H9 (cell line): Measurements from ENCODE around the gene TTC19. TPM values are rescaled to one million over a fixed set of nuclear protein-coding genes. Genes with fewer than 3 reads are reported as not detected.

Experiments used
- DNase-seq: peaks from one replicate; pipeline ENCODE4 v3.0.0-alpha.2; 2017
- H2AFZ ChIP-seq: one replicate; pipeline ENCODE4 v1.6.1; 2013; ENCODE audit warnings: mild to moderate bottlenecking, low read length, control low read depth, moderate library complexity
- H2AK5ac ChIP-seq: 2 replicates; pipeline ENCODE4 v1.6.1; 2013; ENCODE audit warnings: low read length, control low read depth, mixed read lengths; ENCODE audit not compliant: insufficient read length
- H2BK120ac ChIP-seq: one replicate; pipeline ENCODE4 v1.6.1; 2013; ENCODE audit warnings: low read depth, mild to moderate bottlenecking, low read length, control low read depth, inconsistent platforms; ENCODE audit not compliant: poor library complexity, severe bottlenecking
- H2BK12ac ChIP-seq: 2 replicates; pipeline ENCODE4 v1.6.1; 2013; ENCODE audit warnings: low read length, control low read depth, mixed read lengths, low read depth; ENCODE audit not compliant: insufficient read length
- H2BK15ac ChIP-seq: 2 replicates; pipeline ENCODE4 v1.6.1; 2013; ENCODE audit warnings: low read depth, low read length, control low read depth
- H2BK20ac ChIP-seq: one replicate; pipeline ENCODE4 v1.6.1; 2013; ENCODE audit warnings: low read depth, mild to moderate bottlenecking, low read length, control low read depth, inconsistent platforms; ENCODE audit not compliant: poor library complexity, severe bottlenecking
- H2BK5ac ChIP-seq: 2 replicates; pipeline ENCODE4 v1.6.1; 2013; ENCODE audit warnings: low read length, control low read depth, mixed read lengths; ENCODE audit not compliant: insufficient read length
- H3K14ac ChIP-seq: 2 replicates; pipeline ENCODE4 v1.6.1; 2013; ENCODE audit warnings: low read length, control low read depth; ENCODE audit not compliant: insufficient read depth
- H3K18ac ChIP-seq: 2 replicates; pipeline ENCODE4 v1.6.1; 2013; ENCODE audit warnings: low read depth, mild to moderate bottlenecking, mixed read lengths, low read length, control low read depth; ENCODE audit not compliant: insufficient read length
- H3K23ac ChIP-seq: 2 replicates; pipeline ENCODE4 v1.6.1; 2013; ENCODE audit warnings: low read length, control low read depth, mixed read lengths, low read depth; ENCODE audit not compliant: insufficient read length
- H3K23me2 ChIP-seq: 2 replicates; pipeline ENCODE4 v1.6.1; 2013; ENCODE audit warnings: low read depth, mild to moderate bottlenecking, mixed read lengths, low read length, control low read depth; ENCODE audit not compliant: insufficient read length, poor library complexity, severe bottlenecking
- H3K27ac ChIP-seq: 2 replicates; pipeline ENCODE4 v1.5.1; 2013; ENCODE audit warnings: low read length, control low read depth, mixed read lengths, low read depth; ENCODE audit not compliant: insufficient read length
- H3K27me3 ChIP-seq: 2 replicates; pipeline ENCODE4 v1.6.1; 2013; ENCODE audit warnings: low read length, control low read depth, inconsistent platforms; ENCODE audit not compliant: insufficient read depth
- H3K4ac ChIP-seq: 2 replicates; pipeline ENCODE4 v1.6.1; 2013; ENCODE audit warnings: low read depth, mild to moderate bottlenecking, control low read depth, inconsistent platforms, low read length, moderate library complexity
- H3K4me1 ChIP-seq: 2 replicates; pipeline ENCODE4 v1.6.1; 2013; ENCODE audit warnings: low read length, control low read depth, inconsistent platforms; ENCODE audit not compliant: insufficient read depth
- H3K4me2 ChIP-seq: 2 replicates; pipeline ENCODE4 v1.6.1; 2013; ENCODE audit warnings: low read length, control low read depth, mixed read lengths; ENCODE audit not compliant: insufficient read length, insufficient read depth
- H3K56ac ChIP-seq: 2 replicates; pipeline ENCODE4 v1.6.1; 2013; ENCODE audit warnings: low read depth, mild to moderate bottlenecking, mixed read lengths, low read length, control low read depth; ENCODE audit not compliant: insufficient read length
- H3K79me1 ChIP-seq: 2 replicates; pipeline ENCODE4 v1.6.1; 2013; ENCODE audit warnings: low read depth, mild to moderate bottlenecking, moderate library complexity, low read length, control low read depth, inconsistent platforms; ENCODE audit not compliant: insufficient read depth, poor library complexity, severe bottlenecking
- H3K79me2 ChIP-seq: 2 replicates; pipeline ENCODE4 v1.6.1; 2013; ENCODE audit warnings: low read length, control low read depth, inconsistent platforms; ENCODE audit not compliant: insufficient read depth
- H3K9ac ChIP-seq: 2 replicates; pipeline ENCODE4 v1.6.1; 2013; ENCODE audit warnings: low read length, control low read depth, mixed read lengths; ENCODE audit not compliant: insufficient read length; ENCODE audit errors: extremely low read depth
- H3K9me3 ChIP-seq: one replicate; pipeline ENCODE4 v1.6.1; 2013; ENCODE audit warnings: low read depth, low read length, inconsistent platforms; ENCODE audit not compliant: control insufficient read depth
- H3T11ph ChIP-seq: one replicate; pipeline ENCODE4 v1.6.1; 2013; ENCODE audit warnings: mild to moderate bottlenecking, low read length, control low read depth, inconsistent platforms
- H4K20me1 ChIP-seq: one replicate; pipeline ENCODE4 v1.6.1; 2013; ENCODE audit not compliant: control insufficient read depth, insufficient read length, insufficient read depth
- H4K5ac ChIP-seq: 2 replicates; pipeline ENCODE4 v1.6.1; 2013; ENCODE audit warnings: low read depth, mild to moderate bottlenecking, mixed read lengths, low read length, control low read depth; ENCODE audit not compliant: insufficient read length
- H4K8ac ChIP-seq: replicated peaks from 2 replicates; pipeline ENCODE4 v1.6.1; 2013; ENCODE audit warnings: low read length, control low read depth, mixed read lengths, low read depth; ENCODE audit not compliant: insufficient read length
- H4K91ac ChIP-seq: 2 replicates; pipeline ENCODE4 v1.6.1; 2013; ENCODE audit warnings: low read depth, mild to moderate bottlenecking, moderate library complexity, mixed read lengths, low read length, control low read depth; ENCODE audit not compliant: insufficient read length
- H3K27ac Mint-ChIP-seq, 3 experiments: 2 replicates in 2 of 3; 3 replicates in 1 of 3; pipeline ENCODE4 v1.8.0; 2020 to 2021; ENCODE audit warnings: mixed read lengths in 3 of 3, mild to moderate bottlenecking in 1 of 3, moderate library complexity in 1 of 3
- H3K27me3 Mint-ChIP-seq: 2 replicates; pipeline ENCODE4 v1.8.0; 2021; ENCODE audit warnings: low read depth, mild to moderate bottlenecking, moderate library complexity, mixed read lengths
- H3K36me3 Mint-ChIP-seq, 3 experiments: 2 replicates in 2 of 3; 3 replicates in 1 of 3; pipeline ENCODE4 v1.8.0; 2020 to 2021; ENCODE audit warnings: low read depth in 3 of 3, mixed read lengths in 3 of 3; ENCODE audit not compliant: insufficient read depth in 1 of 3
- H3K4me1 Mint-ChIP-seq, 2 experiments: 2 replicates each; pipeline ENCODE4 v1.8.0; 2020; ENCODE audit warnings: mixed read lengths in 2 of 2
- H3K4me3 Mint-ChIP-seq, 2 experiments: 2 replicates in 1 of 2; 3 replicates in 1 of 2; pipeline ENCODE4 v1.8.0; 2020 to 2021; ENCODE audit warnings: mild to moderate bottlenecking in 2 of 2, mixed read lengths in 2 of 2, moderate library complexity in 1 of 2
- H3K9me3 Mint-ChIP-seq, 2 experiments: 2 replicates in 1 of 2; 3 replicates in 1 of 2; pipeline ENCODE4 v1.8.0; 2020; ENCODE audit warnings: mild to moderate bottlenecking in 2 of 2, mixed read lengths in 2 of 2, moderate library complexity in 1 of 2
- CTCF ChIP-seq: fragments of 200-600 bp; sonication (generic); conservative IDR thresholded peaks from 3 replicates; pipeline ENCODE4 v1.8.0; 2021; ENCODE audit warnings: antibody characterized with exemption, mild to moderate bottlenecking
- WGBS: extraction: QIAGEN DNeasy Blood & Tissue Kit; methylation state at CpG from one replicate; pipeline ENCODE4 v1.1.7; 2013; ENCODE audit warnings: missing lambda C conversion rate, low lambda C conversion rate, mixed read lengths; ENCODE audit not compliant: insufficient read length; ENCODE audit errors: extremely low coverage; 5-methylcytosine and 5-hydroxymethylcytosine counted together
- total RNA-seq: library from RNA; stranded (reverse); gene quantifications from 2 replicates; pipeline ENCODE4 v1.2.1, GENCODE V29; 2021

Gene TTC19
- total RNA-seq, 1 experiment from 2014 or later, result 64.3 TPM

- no peak overlapping the region for H3K14ac ChIP-seq
- H4K91ac ChIP-seq, result no peak overlapping the region
- WGBS, result no CpG with 5 or more reads among the region's 5 CpGs
- Mint-ChIP-seq H3K27ac (peak overlapping the region in 2 of 3 experiments; percentile 51 to 65; a peak in 3 of 7 replicates), H3K9me3 (no peaks in the 10 kb centered on the region; a peak in 2 of 5 replicates), H3K27me3 (no peaks in the 10 kb centered on the region), H3K4me3 (no peak overlapping the region), H3K4me1 (peaks cover 0 to 8% of the 10 kb centered on the region in 2 experiments; a peak in 2 of 4 replicates), H3K36me3 (peaks cover 40 to 82% (median 79%) of the 10 kb centered on the region in 3 experiments)
- no peak overlapping the region for H3K23ac ChIP-seq
- no peak overlapping the region for H3K4ac ChIP-seq
- no peak overlapping the region for H2AK5ac ChIP-seq
- H3K79me2 ChIP-seq, result no peaks in the 10 kb centered on the region
- TF ChIP-seq CTCF, result no peak
- no peak overlapping the region for H2BK20ac ChIP-seq
- no peaks in the 10 kb centered on the region for H3K23me2 ChIP-seq
- H4K20me1 ChIP-seq, result peaks cover 2% of the 10 kb centered on the region
- no peaks in the 10 kb centered on the region for H3K4me1 ChIP-seq
- H3K18ac ChIP-seq, result no peak overlapping the region
- H3K9ac ChIP-seq, result no peak overlapping the region
- H3K27me3 ChIP-seq, result no peaks in the 10 kb centered on the region
- no peak overlapping the region for H2BK5ac ChIP-seq
- H3K4me2 ChIP-seq, result no peak overlapping the region
- H3K9me3 ChIP-seq, result no peaks in the 10 kb centered on the region
- H3T11ph ChIP-seq, result no peak overlapping the region
- H2AFZ ChIP-seq, result no peak overlapping the region
- no peak overlapping the region for H2BK120ac ChIP-seq
- no peak overlapping the region for H3K56ac ChIP-seq
- no peak for DNase-seq
- no peak overlapping the region for H2BK12ac ChIP-seq
- H3K79me1 ChIP-seq, result no peaks in the 10 kb centered on the region
- H2BK15ac ChIP-seq, result no peak overlapping the region
- no peak overlapping the region for H4K5ac ChIP-seq
- no peak overlapping the region for H4K8ac ChIP-seq
- no peak overlapping the region for H3K27ac ChIP-seq
Observed at GRCh38 chr17:16027708-16028584, 28.3 kb downstream of the TTC19 start.
